ENCODE measurements around the gene ZBTB9. TPM values are rescaled to one million over a fixed set of nuclear protein-coding genes. Genes with fewer than 3 reads are reported as not detected.

Gene ZBTB9
- total RNA-seq, 1 donor from 2014 or later = 11.1 TPM

DNA sequence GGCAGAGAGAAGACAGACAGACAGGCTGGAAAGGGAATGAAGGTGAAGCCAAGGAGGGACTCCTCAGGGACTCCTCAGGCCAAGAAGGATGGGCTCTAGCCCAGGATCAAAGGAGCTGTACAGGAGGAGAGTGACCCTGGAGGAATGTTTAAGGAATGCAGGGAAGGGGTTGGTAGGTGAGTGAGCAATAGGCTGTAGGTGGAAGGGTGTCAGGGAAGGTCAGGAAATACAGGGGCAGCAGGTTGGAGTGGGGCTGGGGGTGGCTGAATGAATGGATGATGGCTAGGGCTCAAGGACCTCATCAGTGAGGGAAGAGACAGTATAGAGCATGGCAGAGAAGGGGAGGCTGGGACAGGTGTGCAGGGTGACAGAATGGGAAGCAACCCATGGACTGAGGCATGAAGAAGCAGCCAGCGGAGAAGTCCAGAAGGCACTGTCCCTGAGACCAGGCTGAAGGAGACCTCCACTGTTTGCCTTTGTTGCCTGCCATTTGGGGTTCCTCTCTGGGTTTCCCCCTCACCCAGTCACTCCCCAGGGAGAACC is 21.3 kb upstream of the ZBTB9 start:
- DNase-seq (ENCODE audit: low spot score) = no peak

DNA sequence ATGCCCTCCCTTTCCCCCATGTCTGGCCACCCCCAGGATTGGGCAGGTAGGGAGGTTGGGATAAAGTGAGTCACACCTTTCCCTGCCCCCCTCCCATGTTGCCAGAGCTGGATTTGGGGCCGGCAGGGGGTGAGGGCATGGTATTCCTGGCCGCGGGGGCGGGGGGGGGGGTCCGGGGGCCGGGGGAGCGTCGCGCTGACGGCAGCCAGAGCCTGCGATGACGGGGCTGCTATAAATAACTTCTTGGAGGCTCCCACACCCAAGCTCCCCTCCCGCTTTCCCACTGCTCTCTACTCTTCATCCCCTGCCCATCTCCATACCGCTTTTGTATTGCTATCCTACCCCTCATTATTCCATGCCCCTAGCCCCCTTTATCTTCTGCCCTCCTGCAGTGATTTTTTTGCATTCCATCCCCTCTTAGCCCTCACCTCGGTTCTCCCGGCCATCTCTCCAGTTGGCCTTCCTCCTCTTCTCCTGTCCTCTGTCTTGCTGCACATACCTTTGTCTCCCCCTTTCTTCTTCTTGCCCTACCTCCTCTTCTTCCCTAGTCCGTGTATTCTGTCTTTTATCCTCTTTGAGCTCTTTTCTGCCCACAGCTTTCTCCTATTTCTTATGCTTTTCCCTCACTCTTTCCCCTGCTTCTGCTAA is 20.7 kb upstream of the ZBTB9 start:
- DNase-seq (ENCODE audit: low spot score) = no peak

- no peak for DNase-seq (ENCODE audit: low spot score)
Observed at GRCh38 chr6:33434961-33435360, 19.4 kb upstream of the ZBTB9 start.

DNA sequence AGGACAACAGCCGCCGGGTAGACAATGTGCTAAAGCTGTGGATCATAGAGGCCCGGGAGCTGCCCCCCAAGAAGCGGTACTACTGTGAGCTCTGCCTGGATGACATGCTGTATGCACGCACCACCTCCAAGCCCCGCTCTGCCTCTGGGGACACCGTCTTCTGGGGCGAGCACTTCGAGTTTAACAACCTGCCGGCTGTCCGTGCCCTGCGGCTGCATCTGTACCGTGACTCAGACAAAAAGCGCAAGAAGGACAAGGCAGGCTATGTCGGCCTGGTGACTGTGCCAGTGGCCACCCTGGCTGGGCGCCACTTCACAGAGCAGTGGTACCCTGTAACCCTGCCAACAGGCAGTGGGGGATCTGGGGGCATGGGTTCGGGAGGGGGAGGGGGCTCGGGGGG is 16.7 kb upstream of the ZBTB9 start:
- no peak for DNase-seq (ENCODE audit: low spot score)

GRCh38 chr6:33438978-33439594 is 15.3 kb upstream of the ZBTB9 start:
- no peak for DNase-seq (ENCODE audit: low spot score)

GRCh38 chr6:33439956-33440648 is 14.3 kb upstream of the ZBTB9 start:
- no peak for DNase-seq (ENCODE audit: low spot score)

- no peak for DNase-seq (ENCODE audit: low spot score)
Observed at GRCh38 chr6:33440649-33441309, 13.6 kb upstream of the ZBTB9 start.

GRCh38 chr6:33441457-33441856 is 12.9 kb upstream of the ZBTB9 start:
- no peak for DNase-seq (ENCODE audit: low spot score)

DNA sequence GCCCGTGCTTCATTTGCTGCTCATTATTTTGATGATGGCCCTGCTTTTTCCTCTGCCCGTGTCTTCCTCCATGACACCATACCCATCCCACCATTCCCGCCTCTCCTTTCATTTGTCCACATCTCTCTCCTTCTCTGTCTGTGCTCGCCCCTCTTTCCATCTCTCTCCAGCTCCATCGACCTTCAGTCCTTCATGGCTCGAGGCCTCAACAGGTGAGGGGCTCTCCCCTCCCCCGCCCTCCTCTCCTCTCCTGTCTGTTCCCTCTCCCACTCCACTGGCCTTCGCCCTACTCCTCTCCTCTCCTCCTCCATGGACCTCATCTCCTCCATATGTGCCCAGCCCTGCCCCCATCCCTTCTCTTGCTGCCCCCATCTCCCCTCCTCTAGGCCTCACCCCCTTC is 12.1 kb upstream of the ZBTB9 start:
- no peak for DNase-seq (ENCODE audit: low spot score)

GRCh38 chr6:33443025-33443424 is 11.4 kb upstream of the ZBTB9 start:
- DNase-seq (ENCODE audit: low spot score) = no peak

- DNase-seq (ENCODE audit: low spot score) = no peak
Observed at GRCh38 chr6:33443619-33444504, 10.5 kb upstream of the ZBTB9 start.

DNA sequence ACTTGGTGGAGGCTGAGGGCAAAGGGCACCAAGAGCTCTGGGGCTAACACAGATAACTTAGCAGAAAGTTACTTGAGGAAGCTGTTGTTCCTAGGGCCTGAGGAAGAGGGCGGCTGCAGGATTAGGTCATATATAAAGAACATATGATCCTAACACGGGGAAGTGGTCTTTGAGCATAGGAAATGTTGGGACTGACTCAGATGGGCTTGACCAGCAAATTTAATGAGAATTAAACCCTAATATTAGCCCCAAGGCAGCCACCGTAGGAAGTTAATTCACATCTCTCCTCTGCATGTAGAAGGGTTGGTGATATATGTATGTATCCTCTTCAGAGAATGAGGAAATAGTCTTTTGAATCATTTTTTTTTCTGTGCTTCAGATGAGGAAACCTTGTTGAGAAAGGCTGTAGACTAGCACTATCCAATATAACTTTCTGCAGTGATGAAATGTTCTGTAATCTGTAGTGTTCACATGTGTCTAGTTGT is 9.2 kb upstream of the ZBTB9 start:
- DNase-seq (ENCODE audit: low spot score) = no peak

DNA sequence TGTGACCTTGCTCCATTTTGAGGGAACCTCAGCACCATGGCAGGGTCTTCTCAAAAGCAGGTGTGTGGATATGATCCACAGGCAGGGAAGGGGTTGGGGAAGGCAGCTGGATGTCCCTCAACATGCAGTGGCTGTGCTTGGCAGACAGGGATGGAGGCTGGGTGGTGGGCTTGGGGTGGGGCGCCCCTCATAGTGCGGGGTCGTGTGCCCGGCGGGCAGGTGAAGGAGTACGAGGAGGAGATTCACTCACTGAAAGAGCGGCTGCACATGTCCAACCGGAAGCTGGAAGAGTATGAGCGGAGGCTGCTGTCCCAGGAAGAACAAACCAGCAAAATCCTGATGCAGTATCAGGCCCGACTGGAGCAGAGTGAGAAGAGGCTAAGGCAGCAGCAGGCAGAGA is 8.0 kb upstream of the ZBTB9 start:
- no peak for DNase-seq (ENCODE audit: low spot score)

- no peak for DNase-seq (ENCODE audit: low spot score)
Observed at GRCh38 chr6:33450434-33450833, 3.9 kb upstream of the ZBTB9 start.

DNA sequence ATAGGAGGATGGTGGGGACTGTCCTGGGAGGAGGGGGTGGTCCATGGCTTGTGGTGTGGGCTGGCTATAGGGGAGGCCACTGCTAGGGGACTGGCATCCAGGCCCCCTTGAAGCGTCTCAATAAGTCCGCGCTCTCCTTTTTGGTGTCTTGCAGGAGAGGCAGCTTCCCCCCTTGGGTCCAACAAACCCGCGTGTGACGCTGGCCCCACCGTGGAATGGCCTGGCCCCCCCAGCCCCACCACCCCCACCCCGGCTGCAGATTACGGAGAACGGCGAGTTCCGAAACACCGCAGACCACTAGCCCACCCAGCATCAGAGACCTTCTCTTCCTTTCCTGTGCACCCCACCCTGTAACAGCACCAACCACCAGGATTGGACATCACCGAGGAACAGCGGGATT is 2.8 kb upstream of the ZBTB9 start:
- no peak for DNase-seq (ENCODE audit: low spot score)

DNA sequence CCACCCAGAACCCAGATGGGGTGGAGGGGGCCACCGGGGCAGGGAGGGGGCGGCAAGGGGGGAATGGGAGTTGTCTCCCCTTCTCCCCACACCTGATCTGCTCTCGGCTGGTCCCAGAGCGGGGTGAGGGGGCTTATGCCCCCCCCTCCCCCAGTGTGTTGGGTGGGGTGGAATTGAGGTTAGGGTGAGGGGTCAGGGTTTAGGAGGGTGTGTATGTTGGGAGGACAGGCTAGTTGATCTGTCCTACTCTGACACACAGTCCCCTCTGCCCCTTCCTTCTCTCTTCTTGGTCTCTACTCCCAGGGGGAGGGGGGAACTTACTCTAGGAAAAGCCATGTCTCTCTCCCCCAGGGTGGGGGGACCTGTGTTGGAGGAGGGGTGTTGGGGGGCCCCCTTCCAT is 1.9 kb upstream of the ZBTB9 start:
- DNase-seq (ENCODE audit: low spot score) = no peak

DNA sequence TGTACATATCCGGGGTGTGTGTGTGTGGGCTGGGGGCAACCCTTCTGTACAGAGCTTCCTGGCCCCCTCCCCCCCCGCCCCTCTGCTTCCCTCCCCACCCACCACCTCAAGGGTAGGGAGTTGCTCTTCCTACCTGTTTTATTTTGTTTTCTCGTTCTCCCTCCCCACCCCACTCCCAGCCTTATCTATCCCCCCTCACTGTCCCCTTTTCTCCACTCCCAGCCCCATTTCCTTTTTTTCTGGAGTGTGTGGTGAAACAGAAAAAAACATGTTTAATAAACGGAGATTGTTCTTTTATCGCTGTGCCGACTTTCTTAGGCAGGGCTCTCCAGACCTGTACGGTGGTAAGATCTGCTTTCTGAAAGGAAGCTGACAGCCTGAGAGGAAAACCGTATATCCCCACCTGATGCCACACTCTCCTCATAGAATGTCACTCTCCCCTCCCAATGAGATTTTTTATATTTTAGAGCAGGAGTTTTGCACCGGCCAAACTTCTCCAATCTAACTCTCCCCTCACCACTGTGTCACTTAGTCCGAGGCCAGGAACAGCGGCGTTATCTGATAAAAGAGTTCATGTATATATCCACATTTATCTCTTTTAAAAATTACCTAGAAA is 875 bp upstream of the ZBTB9 start:
- no peak for DNase-seq (ENCODE audit: low spot score)

- DNase-seq (ENCODE audit: low spot score) = no peak
Observed at GRCh38 chr6:33455051-33455450, 675 bp downstream of the ZBTB9 start.

GRCh38 chr6:33456156-33456555 is 1.8 kb downstream of the ZBTB9 start:
- no peak for DNase-seq (ENCODE audit: low spot score)

DNA sequence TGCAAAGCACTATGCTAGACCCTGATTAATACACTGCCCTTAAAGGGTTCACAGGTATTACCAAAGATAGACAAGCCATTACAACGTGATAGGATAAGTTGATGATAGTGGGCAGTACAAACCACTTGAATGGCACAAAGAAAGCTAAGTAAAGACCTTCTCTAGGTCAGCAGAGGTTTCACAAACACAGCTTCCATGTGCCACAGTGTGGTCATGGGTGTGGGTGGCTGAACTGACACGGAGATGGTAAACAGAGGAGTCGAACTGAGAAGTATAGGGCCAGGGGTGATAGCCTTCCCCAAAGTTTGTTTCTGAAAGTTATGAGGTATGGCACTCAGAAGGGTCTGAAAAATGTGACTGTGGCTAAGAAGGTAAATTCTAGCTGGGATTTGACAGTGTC is 4.3 kb downstream of the ZBTB9 start:
- no peak for DNase-seq (ENCODE audit: low spot score)

- DNase-seq (ENCODE audit: low spot score) = no peak
Observed at GRCh38 chr6:33459226-33459625, 4.8 kb downstream of the ZBTB9 start.
